Measurements from ENCODE around the gene SFTPB.
"Not testable (repeated sequence)": the region's sequence is repeated elsewhere in the genome, so short reads cannot be mapped to it uniquely, and the experiment has no call there.

The SFTPB gene

DNA sequence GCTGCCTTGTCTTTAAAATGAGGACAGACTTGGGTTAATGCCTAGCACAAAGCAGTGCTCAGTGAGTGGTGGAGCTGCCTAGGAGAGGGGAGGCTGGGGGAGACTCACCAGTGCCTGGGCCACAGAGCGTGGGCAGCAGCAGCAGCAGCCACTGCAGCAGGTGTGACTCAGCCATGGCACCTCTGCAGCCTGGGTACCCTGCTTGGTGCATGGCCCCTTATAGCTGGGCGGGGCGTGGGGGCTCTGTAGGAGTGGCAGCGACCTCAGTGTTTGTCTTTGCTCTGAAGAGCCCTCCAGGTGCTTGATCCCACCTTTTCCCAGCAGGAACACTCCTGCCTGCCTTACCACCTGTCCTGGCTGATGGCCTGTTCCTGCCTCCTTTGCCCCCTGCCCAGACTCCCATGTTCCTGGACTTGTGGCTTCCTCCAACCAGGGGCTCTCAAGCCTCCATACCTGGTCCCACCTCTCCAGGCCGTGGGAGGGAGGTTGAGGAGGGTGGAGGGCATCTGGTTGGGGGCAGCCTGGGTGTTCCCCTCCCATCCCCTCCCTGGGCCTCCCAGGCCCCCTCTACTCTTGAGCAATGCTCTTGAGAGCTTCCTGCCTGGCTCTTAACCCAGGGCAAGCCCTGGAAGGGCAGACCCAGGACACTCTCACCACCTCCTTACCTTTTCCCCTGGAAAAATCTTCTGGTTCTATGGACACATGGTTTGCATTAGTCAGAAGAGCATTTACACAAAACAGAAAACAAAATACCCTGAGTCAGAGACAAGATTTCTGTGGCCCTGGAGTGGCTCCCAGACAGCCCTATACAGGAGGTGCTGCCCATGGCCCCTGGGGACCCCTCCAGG lies at the start of gene SFTPB:
Gene SFTPB, minus strand, starts transcription at position 191 of the 848 bp plus-strand sequence. Its CDS starts 16 bp downstream, at position 175.
- no peak for DNase-seq (ENCODE audit: low spot score)
- in situ Hi-C loops (cut with MboI; ENCODE audit: low sequenced_read_pairs, unreplicated experiment) = no loop called here
- TF ChIP-seq, protein P1, sequence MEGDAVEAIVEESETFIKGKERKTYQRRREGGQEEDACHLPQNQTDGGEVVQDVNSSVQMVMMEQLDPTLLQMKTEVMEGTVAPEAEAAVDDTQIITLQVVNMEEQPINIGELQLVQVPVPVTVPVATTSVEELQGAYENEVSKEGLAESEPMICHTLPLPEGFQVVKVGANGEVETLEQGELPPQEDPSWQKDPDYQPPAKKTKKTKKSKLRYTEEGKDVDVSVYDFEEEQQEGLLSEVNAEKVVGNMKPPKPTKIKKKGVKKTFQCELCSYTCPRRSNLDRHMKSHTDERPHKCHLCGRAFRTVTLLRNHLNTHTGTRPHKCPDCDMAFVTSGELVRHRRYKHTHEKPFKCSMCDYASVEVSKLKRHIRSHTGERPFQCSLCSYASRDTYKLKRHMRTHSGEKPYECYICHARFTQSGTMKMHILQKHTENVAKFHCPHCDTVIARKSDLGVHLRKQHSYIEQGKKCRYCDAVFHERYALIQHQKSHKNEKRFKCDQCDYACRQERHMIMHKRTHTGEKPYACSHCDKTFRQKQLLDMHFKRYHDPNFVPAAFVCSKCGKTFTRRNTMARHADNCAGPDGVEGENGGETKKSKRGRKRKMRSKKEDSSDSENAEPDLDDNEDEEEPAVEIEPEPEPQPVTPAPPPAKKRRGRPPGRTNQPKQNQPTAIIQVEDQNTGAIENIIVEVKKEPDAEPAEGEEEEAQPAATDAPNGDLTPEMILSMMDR (IDR thresholded peaks at IDR 0.05; ENCODE audit: borderline replicate concordance, control extremely low read depth, extremely low read depth, insufficient read depth, missing control alignments) = no peak

DNA sequence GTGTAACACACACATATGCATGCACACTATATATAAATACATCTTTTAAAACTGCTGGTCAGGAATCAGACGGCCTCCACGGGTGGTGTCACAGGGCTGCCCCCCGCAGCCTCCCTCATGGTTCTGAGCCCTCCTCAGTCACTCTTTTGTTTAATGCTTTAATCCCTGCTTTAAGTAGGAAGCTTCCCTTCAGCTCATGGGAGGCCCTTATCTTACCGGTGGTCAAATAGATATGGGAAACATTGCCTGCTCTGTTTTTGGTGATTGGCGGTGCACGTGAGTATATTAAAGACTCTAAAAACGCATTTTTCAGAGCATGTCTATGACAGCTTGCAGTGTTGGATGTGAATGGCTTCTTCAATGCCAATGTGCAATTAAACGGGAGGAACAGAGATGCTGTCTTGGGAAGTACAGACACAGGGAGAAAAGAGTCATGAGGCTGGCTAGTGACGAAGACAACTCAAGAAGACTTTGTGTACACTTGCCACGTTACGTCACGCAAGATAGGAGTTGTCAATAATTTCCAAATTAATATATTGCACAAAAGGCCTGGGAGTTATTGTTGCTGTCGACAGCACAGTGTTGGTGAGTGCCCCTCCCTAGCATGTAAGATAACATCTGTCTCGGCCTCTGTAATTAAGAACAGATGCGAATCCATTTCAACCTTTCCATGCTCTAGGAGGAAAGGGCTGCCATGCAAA lies 49.5 kb upstream of the SFTPB start:
- TF ChIP-seq, protein P1 (IDR thresholded peaks at IDR 0.05; ENCODE audit: borderline replicate concordance, control extremely low read depth, extremely low read depth, insufficient read depth, missing control alignments) = no peak
- in situ Hi-C loops (cut with MboI; ENCODE audit: low sequenced_read_pairs, unreplicated experiment) = no loop called here
- no peak for DNase-seq (ENCODE audit: low spot score)

DNA sequence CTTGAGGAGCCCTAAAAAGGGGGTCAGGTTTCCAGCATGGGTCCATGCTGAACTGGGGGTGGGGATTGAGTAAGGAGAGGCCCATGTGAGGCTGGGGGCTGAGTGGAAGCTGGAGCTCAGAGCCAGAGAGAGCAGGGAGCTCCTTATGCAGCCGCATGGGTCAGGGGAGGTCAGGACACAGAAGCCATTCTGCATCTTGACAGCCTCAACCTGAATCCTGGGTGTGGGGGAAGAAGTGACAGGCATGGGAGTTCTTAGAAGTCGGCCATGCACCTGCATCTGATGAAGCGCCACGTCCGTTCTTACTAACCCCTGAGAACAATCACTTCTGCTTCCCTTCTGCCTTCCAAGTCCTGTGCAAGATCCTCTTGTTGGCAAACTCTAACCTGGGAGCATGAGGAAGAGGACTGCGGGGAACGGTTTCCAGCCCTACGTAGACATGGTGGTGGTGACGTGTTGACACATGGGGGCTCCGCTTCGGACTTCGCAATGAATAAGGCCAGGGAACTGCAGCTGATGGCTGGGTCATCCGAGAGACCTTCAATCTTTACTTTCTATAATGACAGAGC lies 48.4 kb upstream of the SFTPB start:
- TF ChIP-seq, protein P1 (IDR thresholded peaks at IDR 0.05; ENCODE audit: borderline replicate concordance, control extremely low read depth, extremely low read depth, insufficient read depth, missing control alignments) = no peak
- DNase-seq (ENCODE audit: low spot score) = no peak
- in situ Hi-C loops (cut with MboI; ENCODE audit: low sequenced_read_pairs, unreplicated experiment) = no loop called here

DNA sequence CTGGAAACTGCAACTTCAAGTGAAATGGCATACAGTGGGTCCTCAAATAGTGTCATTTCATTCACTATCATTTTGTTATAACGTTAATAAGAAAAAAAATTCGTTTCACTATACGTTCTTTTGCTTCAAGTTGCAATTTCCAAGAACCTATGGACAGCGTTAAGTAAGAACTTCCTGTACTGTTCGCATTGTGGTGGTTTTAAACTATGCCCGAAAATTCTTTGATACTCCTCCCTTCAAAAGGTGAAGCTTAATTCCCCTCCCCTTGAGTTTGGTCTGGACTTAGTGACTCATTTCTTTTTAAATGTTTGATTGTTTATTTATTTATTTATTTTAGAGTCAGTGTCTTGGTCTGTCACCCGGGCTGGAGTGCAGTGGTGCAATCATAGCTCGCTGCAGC lies 46.8 kb upstream of the SFTPB start:
- TF ChIP-seq, protein P1 (IDR thresholded peaks at IDR 0.05; ENCODE audit: borderline replicate concordance, control extremely low read depth, extremely low read depth, insufficient read depth, missing control alignments) = no peak
- no peak for DNase-seq (ENCODE audit: low spot score)
- in situ Hi-C loops (cut with MboI; ENCODE audit: low sequenced_read_pairs, unreplicated experiment) = no loop called here

DNA sequence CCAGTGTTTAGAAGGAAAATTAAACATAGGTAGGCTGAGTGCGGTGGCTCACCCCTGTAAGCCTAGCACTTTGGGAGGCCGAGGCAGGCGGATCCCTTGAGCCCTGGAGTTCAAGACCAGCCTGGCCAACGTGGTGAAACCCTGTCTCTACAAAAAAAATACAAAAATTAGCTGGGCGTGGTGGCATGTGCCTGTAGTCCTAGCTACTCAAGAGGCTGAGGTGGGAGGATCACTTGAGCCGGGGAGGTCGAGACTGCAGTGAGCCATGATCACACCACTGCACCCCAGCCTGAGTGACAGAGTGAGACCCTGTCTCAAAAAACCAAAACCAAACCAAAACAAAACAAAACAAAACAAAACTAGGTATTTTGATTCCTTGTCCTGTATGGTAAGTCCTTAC lies 46.4 kb upstream of the SFTPB start:
- in situ Hi-C loops (cut with MboI; ENCODE audit: low sequenced_read_pairs, unreplicated experiment); DNase-seq (ENCODE audit: low spot score): not testable (repeated sequence)

DNA sequence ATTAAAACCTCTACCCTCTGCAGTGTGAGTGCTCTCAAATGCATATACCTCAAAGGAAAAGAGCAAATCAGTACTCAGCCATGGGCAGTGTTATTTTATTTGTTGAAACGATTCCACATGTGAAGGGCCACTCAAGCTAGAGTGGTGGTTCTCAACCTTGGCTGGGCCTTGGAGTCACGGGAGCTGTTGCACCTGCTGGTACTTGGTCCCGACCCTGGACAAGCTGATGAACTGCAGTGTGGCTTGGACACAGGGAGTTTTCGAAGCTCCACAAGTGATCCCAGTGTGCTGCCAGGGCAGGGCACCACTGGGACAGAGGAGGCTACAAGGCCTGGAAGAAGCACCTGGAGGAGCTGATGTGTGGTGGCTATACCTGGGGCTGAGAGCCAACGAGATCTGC lies 45.8 kb upstream of the SFTPB start:
- in situ Hi-C loops (cut with MboI; ENCODE audit: low sequenced_read_pairs, unreplicated experiment) = no loop called here
- no peak for DNase-seq (ENCODE audit: low spot score)
- TF ChIP-seq, protein P1 (IDR thresholded peaks at IDR 0.05; ENCODE audit: borderline replicate concordance, control extremely low read depth, extremely low read depth, insufficient read depth, missing control alignments) = no peak

Data from GM13976 (cell line).